OCI-LY3 (cell line): ENCODE results near the gene SPI1.

Experiments used
- H2AFZ ChIP-seq: fragments of 200-600, 300-600 bp; shearing (Covaris generic); 2 replicates; pipeline ENCODE4 v1.6.0; 2014; ENCODE audit warnings: antibody characterized with exemption, low read depth, low read length
- H3K27ac ChIP-seq: fragments of 200-600, 300-600 bp; sonication (generic); 2 replicates; pipeline ENCODE4 v1.5.1; 2014; ENCODE audit warnings: mild to moderate bottlenecking, low read length, moderate library complexity, mixed read lengths
- H3K27me3 ChIP-seq: fragments of 200-600, 300-600 bp; sonication (generic); 2 replicates; pipeline ENCODE4 v1.6.1; 2014; ENCODE audit warnings: low read depth, low read length, mixed read lengths
- H3K36me3 ChIP-seq: fragments of 200-600, 300-600 bp; sonication (generic); replicated peaks from 2 replicates; pipeline ENCODE3; 2014; ENCODE audit warnings: low read depth, low read length, mixed read lengths
- H3K4me1 ChIP-seq: fragments of 300-600, 200-600 bp; sonication (generic); 2 replicates; pipeline ENCODE4 v1.6.1; 2014; ENCODE audit warnings: low read length, mixed read lengths
- H3K4me2 ChIP-seq: fragments of 200-600, 300-600 bp; sonication (generic); 2 replicates; pipeline ENCODE4 v1.6.1; 2014; ENCODE audit warnings: low read length, mixed read lengths
- H3K4me3 ChIP-seq: fragments of 300-600, 200-600 bp; sonication (generic); 2 replicates; pipeline ENCODE4 v1.5.1; 2014; ENCODE audit warnings: antibody characterized with exemption, mild to moderate bottlenecking, low read length, moderate library complexity
- H3K79me2 ChIP-seq: fragments of 300-600, 200-600 bp; shearing (Covaris generic); 2 replicates; pipeline ENCODE4 v1.6.1; 2014; ENCODE audit warnings: mild to moderate bottlenecking, low read length, mixed read lengths
- H3K9ac ChIP-seq: fragments of 300-600, 200-600 bp; shearing (Covaris generic); 2 replicates; pipeline ENCODE4 v1.6.0; 2014; ENCODE audit warnings: mild to moderate bottlenecking, low read length, moderate library complexity
- H3K9me3 ChIP-seq: fragments of 200-600, 300-600 bp; shearing (Covaris generic); 2 replicates; pipeline ENCODE4 v1.6.1; 2014; ENCODE audit warnings: low read length, mixed read lengths; ENCODE audit not compliant: insufficient read depth
- H4K20me1 ChIP-seq: fragments of 200-600, 300-600 bp; sonication (generic); 2 replicates; pipeline ENCODE4 v1.6.1; 2016; ENCODE audit warnings: low read length, mixed read lengths; ENCODE audit not compliant: insufficient read depth
- EZH2phosphoT487 ChIP-seq: fragments of 200-600 bp; shearing (Covaris generic); IDR thresholded peaks from 2 replicates; pipeline ENCODE4 v1.6.1; 2018; ENCODE audit warnings: antibody characterized with exemption, mixed run types, low read depth
- TF ChIP-seq, protein P1 (sequence below): fragments of 200-600, 300-600 bp; sonication (generic); IDR thresholded peaks from 2 replicates; pipeline ENCODE4 v1.5.1; 2014; ENCODE audit warnings: antibody characterized with exemption, low read length, low read depth

SPI1 gene

DNA sequence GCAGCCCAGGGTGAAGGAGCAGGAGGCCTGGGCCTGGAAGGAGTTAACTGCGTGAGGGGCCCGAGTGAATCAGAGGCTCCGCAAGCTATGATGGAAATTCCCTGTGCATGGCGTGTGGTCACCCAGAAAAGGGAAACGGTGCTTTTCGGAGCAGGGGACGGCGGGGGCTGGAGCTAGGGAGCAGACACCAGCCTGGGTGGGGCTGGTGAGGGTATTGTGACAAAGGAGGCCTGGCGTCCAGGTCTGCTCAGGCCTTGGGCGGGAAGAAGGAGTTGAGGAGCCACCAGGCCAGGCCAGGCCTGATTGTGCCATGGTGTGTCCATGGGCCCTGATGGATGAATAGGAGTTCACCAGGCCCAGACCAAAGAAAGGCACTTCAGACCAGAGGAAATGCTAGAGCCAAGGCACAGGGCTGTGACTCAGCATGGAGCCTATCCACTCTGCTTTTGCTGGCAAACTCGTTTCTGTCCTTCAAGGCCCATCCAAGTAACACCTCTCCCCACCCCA is 12.8 kb upstream of the SPI1 start:
- Histone ChIP-seq H3K4me2 (peak overlapping the region; percentile 11; the same call in 1 of the 2 replicates), H4K20me1 (no peaks in the 10 kb centered on the region), H3K4me3 (no peak overlapping the region), H2AFZ (no peak overlapping the region; the same call in 1 of the 2 replicates), H3K27ac (peak overlapping the region; percentile 9; the same call in 1 of the 2 replicates), H3K36me3 (no peaks in the 10 kb centered on the region), H3K9ac (peak overlapping the region; percentile 34; the same call in 1 of the 2 replicates), H3K27me3 (no peaks in the 10 kb centered on the region), H3K4me1 (peaks cover 42% of the 10 kb centered on the region), H3K9me3 (no peaks in the 10 kb centered on the region), H3K79me2 (no peaks in the 10 kb centered on the region)
- TF ChIP-seq, protein P1, sequence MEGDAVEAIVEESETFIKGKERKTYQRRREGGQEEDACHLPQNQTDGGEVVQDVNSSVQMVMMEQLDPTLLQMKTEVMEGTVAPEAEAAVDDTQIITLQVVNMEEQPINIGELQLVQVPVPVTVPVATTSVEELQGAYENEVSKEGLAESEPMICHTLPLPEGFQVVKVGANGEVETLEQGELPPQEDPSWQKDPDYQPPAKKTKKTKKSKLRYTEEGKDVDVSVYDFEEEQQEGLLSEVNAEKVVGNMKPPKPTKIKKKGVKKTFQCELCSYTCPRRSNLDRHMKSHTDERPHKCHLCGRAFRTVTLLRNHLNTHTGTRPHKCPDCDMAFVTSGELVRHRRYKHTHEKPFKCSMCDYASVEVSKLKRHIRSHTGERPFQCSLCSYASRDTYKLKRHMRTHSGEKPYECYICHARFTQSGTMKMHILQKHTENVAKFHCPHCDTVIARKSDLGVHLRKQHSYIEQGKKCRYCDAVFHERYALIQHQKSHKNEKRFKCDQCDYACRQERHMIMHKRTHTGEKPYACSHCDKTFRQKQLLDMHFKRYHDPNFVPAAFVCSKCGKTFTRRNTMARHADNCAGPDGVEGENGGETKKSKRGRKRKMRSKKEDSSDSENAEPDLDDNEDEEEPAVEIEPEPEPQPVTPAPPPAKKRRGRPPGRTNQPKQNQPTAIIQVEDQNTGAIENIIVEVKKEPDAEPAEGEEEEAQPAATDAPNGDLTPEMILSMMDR = no peak
- no peak for TF ChIP-seq EZH2phosphoT487

GRCh38 chr11:47390422-47390760 is 12.0 kb upstream of the SPI1 start:
- no peak overlapping the region for H3K4me2 ChIP-seq
- no peak overlapping the region for H3K4me3 ChIP-seq
- H3K27me3 ChIP-seq = no peaks in the 10 kb centered on the region
- no peaks in the 10 kb centered on the region for H3K79me2 ChIP-seq
- H3K9ac ChIP-seq = no peak overlapping the region
- no peaks in the 10 kb centered on the region for H3K36me3 ChIP-seq
- TF ChIP-seq EZH2phosphoT487 = no peak
- TF ChIP-seq, protein P1 = no peak
- H3K4me1 ChIP-seq = peaks cover 42% of the 10 kb centered on the region
- H3K27ac ChIP-seq = no peak overlapping the region
- no peaks in the 10 kb centered on the region for H3K9me3 ChIP-seq
- H4K20me1 ChIP-seq = no peaks in the 10 kb centered on the region
- no peak overlapping the region for H2AFZ ChIP-seq

GRCh38 chr11:47389577-47390421 is 11.5 kb upstream of the SPI1 start:
- no peaks in the 10 kb centered on the region for H3K36me3 ChIP-seq
- no peaks in the 10 kb centered on the region for H3K27me3 ChIP-seq
- no peak overlapping the region for H3K4me2 ChIP-seq
- H3K4me1 ChIP-seq = peaks cover 36% of the 10 kb centered on the region
- TF ChIP-seq EZH2phosphoT487 = no peak
- no peak overlapping the region for H3K4me3 ChIP-seq
- no peaks in the 10 kb centered on the region for H3K79me2 ChIP-seq
- no peaks in the 10 kb centered on the region for H3K9me3 ChIP-seq
- H4K20me1 ChIP-seq = no peaks in the 10 kb centered on the region
- H2AFZ ChIP-seq = no peak overlapping the region
- H3K9ac ChIP-seq = no peak overlapping the region
- H3K27ac ChIP-seq = no peak overlapping the region

DNA sequence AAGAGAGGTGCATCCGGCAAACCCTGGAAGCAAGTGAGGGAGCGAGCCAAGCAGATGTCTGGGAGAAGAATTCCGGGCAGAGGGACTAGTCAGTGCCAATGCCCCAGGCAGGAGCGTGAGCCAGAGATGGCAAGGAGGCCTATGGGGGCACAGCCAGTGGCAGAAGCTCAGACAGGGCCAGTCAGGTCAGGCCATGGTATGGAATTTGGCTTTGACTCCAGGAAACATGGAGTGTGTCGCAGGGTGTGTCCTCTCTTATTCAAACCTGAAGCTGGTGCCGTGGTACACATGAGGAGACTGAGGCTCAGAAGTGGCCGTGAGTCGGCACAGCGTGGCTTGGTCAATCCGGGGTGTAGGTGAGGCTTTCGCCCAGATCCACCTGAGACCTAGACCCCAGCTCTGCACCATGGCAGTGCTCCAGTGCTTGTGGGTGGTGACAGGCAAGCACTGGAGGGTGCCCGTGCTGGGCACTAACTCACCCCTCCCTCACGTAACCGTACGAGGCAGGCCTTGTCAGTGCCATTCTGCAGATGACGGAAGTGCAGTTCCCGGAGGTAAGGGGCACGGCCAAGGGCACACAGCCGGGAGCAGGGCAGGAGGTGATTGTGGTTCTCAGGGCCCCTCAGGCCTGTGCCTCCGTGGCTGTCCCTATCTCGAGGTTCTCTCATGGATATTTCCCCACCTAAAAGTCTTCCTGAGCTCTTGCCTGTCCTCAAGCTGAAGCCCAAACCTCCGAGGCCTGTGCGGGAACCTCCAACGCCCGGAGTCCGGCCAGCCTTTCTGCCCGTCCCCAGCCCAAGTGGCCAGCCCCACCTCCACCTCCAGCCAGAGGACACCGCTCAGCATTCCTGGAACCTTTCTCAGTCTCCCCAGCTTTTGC is 10.6 kb upstream of the SPI1 start:
- H2AFZ ChIP-seq = no peak overlapping the region
- H3K27ac ChIP-seq = no peak overlapping the region
- peaks cover 28% of the 10 kb centered on the region for H3K4me1 ChIP-seq
- H4K20me1 ChIP-seq = no peaks in the 10 kb centered on the region
- no peak overlapping the region for H3K4me3 ChIP-seq
- H3K9ac ChIP-seq = no peak overlapping the region
- TF ChIP-seq, protein P1 = no peak
- TF ChIP-seq EZH2phosphoT487 = no peak
- H3K27me3 ChIP-seq = no peaks in the 10 kb centered on the region
- H3K9me3 ChIP-seq = no peaks in the 10 kb centered on the region
- H3K4me2 ChIP-seq = no peak overlapping the region
- H3K36me3 ChIP-seq = no peaks in the 10 kb centered on the region
- no peaks in the 10 kb centered on the region for H3K79me2 ChIP-seq
